Retinal pigment epithelial cell (primary cell): Measurements from ENCODE around the gene BEGAIN.

Experiments used
- DNase-seq: peaks from one replicate; pipeline ENCODE4 v3.0.0-alpha.2; 2010; ENCODE audit warnings: low read depth
- H3K4me3 ChIP-seq: 2 replicates; pipeline ENCODE4 v1.5.1; 2011; ENCODE audit warnings: mild to moderate bottlenecking, low read length, control low read depth, moderate library complexity
- CTCF ChIP-seq: conservative IDR thresholded peaks from 2 replicates; pipeline ENCODE4 v1.5.1; 2011; ENCODE audit warnings: low read depth, low read length, control low read depth, inconsistent platforms

The BEGAIN gene

GRCh38 chr14:100586403-100587085, 673 bp downstream of the BEGAIN start:
- TF ChIP-seq CTCF = no peak
- no peak for DNase-seq
- peak overlapping the region; percentile 46 for H3K4me3 ChIP-seq

- no peak for DNase-seq
- no peak for TF ChIP-seq CTCF
- H3K4me3 ChIP-seq = peak overlapping the region; percentile 46
Observed at GRCh38 chr14:100586153-100586402, 1.1 kb downstream of the BEGAIN start.

- no peak for TF ChIP-seq CTCF
- H3K4me3 ChIP-seq = no peak overlapping the region
- no peak for DNase-seq
Observed at GRCh38 chr14:100585448-100586152, 1.6 kb downstream of the BEGAIN start.

GRCh38 chr14:100584056-100585031, 2.9 kb downstream of the BEGAIN start:
- no peak for DNase-seq
- TF ChIP-seq CTCF = no peak
- H3K4me3 ChIP-seq = no peak overlapping the region

GRCh38 chr14:100583245-100583644, 4.0 kb downstream of the BEGAIN start:
- TF ChIP-seq CTCF = no peak
- no peak for DNase-seq

GRCh38 chr14:100582496-100583165, 4.6 kb downstream of the BEGAIN start:
- DNase-seq = no peak
- TF ChIP-seq CTCF = no peak
- H3K4me3 ChIP-seq = no peak overlapping the region

More at GRCh38 chr14:100583245-100583644, 4.0 kb downstream of the BEGAIN start:
- no peak overlapping the region for H3K4me3 ChIP-seq
